ENCODE measurements around the gene BMI1.

GRCh38 chr10:22372298-22372697 is 51.4 kb downstream of the BMI1 start:
- no peak for TF ChIP-seq POLR2AphosphoS5 (IDR thresholded peaks at IDR 0.05; ENCODE audit: low read depth)
- TF ChIP-seq CTCF (conservative IDR thresholded peaks at IDR 0.05; ENCODE audit: low read depth in 2 of 2): no peak
- TF ChIP-seq JUNB (IDR thresholded peaks at IDR 0.05; ENCODE audit: unreplicated experiment): no peak
- TF ChIP-seq EZH2 (IDR thresholded peaks at IDR 0.05; ENCODE audit: low read depth, unreplicated experiment): no peak
- TF ChIP-seq REST (IDR thresholded peaks at IDR 0.05; ENCODE audit: unreplicated experiment): no peak
- no peak for TF ChIP-seq EZH2phosphoT487 (IDR thresholded peaks at IDR 0.05; ENCODE audit: unreplicated experiment)
- TF ChIP-seq ETS1 (IDR thresholded peaks at IDR 0.05): no peak
- TF ChIP-seq CREB1 (CRISPR knock-in tag; IDR thresholded peaks at IDR 0.05; ENCODE audit: low read depth): no peak
- TF ChIP-seq STAT1 (IDR thresholded peaks at IDR 0.05; ENCODE audit: unreplicated experiment): no peak
- no peak for TF ChIP-seq ZNF331 (CRISPR knock-in tag; IDR thresholded peaks at IDR 0.05; ENCODE audit: low read depth)
